Bronchial epithelial cell (primary cell): ENCODE results near the gene AQP9. TPM values are rescaled to one million over a fixed set of nuclear protein-coding genes. Genes with fewer than 3 reads are reported as not detected.
A peak's percentile ranks its signal among the peaks of the same experiment; 100 is the strongest.

Experiments
- DNase-seq: peaks from one replicate; pipeline ENCODE4 v3.0.0-alpha.2; 2010; ENCODE audit warnings: low read depth
- FAIRE-seq: peaks from 2 replicates; lab custom pipeline; 2011; peaks lifted over from hg19 to GRCh38; lab: Jason Lieb, UNC
- H3K27me3 ChIP-seq: 2 replicates; pipeline ENCODE4 v1.5.1; 2011; ENCODE audit warnings: low read length; ENCODE audit not compliant: control insufficient read depth, insufficient read depth
- H3K36me3 ChIP-seq: 2 replicates; pipeline ENCODE4 v1.5.1; 2011; ENCODE audit warnings: low read length; ENCODE audit not compliant: control insufficient read depth, insufficient read depth
- H3K4me3 ChIP-seq: 2 replicates; pipeline ENCODE4 v1.5.1; 2011; ENCODE audit warnings: mild to moderate bottlenecking, low read depth, low read length, control low read depth
- total RNA-seq: library from RNA; depleted of rRNA; stranded (reverse); fragments of >200 nt; gene quantifications from 2 replicates; pipeline ENCODE4 v1.2.1, GENCODE V29; 2014
- TF ChIP-seq, protein P1 (sequence below): IDR thresholded peaks from 2 replicates; pipeline ENCODE4 v1.5.1; 2011; ENCODE audit warnings: mild to moderate bottlenecking, moderate library complexity, low read length, control low read depth, inconsistent platforms; ENCODE audit not compliant: insufficient read depth, severe bottlenecking

Gene AQP9
- total RNA-seq, 1 donor from 2014 or later: not detected

DNA sequence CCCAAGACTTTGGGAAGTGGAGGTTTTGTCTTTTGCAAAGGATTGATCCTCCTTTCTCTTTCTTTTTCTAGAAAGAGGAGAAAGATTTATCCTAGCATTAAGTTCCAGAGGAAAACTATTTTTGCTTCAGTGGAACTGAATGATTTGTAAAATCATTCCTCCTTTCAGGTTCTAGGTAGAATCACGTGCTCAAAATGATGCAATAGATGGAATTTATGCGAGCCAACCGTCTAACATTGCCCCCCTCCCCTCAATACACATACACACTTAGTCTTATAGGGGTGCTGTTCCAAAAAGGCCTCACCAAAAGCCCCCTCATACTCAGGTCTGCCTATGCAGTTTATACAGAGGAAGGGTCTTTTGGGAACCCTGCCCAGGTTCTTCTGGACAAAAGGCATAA lies 85.3 kb downstream of the AQP9 start:
- no peak for DNase-seq
- FAIRE-seq: no peak
- TF ChIP-seq, protein P1, sequence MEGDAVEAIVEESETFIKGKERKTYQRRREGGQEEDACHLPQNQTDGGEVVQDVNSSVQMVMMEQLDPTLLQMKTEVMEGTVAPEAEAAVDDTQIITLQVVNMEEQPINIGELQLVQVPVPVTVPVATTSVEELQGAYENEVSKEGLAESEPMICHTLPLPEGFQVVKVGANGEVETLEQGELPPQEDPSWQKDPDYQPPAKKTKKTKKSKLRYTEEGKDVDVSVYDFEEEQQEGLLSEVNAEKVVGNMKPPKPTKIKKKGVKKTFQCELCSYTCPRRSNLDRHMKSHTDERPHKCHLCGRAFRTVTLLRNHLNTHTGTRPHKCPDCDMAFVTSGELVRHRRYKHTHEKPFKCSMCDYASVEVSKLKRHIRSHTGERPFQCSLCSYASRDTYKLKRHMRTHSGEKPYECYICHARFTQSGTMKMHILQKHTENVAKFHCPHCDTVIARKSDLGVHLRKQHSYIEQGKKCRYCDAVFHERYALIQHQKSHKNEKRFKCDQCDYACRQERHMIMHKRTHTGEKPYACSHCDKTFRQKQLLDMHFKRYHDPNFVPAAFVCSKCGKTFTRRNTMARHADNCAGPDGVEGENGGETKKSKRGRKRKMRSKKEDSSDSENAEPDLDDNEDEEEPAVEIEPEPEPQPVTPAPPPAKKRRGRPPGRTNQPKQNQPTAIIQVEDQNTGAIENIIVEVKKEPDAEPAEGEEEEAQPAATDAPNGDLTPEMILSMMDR: no peak
- Histone ChIP-seq H3K27me3 (no peaks in the 10 kb centered on the region), H3K4me3 (no peak overlapping the region), H3K36me3 (no peaks in the 10 kb centered on the region)

DNA sequence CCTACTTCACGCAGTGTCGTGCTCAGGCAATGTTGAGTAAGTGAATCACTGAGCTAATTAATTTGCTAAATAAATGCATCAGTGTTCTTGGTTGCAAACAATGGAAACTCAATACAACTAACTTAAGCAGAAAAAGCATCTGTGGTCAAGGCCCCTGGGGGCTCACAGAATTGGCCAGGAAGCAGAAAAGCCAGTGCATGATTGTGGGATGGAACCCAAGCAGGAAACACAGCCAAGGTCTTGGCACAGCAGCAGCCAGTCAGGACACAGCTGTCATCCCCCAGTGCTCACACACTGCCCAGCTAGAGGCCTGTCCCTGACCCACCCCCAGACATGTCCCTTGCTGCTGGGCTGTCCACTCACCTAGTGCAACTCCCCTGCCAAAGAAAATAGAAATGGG lies 85.9 kb downstream of the AQP9 start:
- DNase-seq (no peak), FAIRE-seq (no peak)
- Histone ChIP-seq H3K27me3 (no peaks in the 10 kb centered on the region), H3K36me3 (no peaks in the 10 kb centered on the region), H3K4me3 (no peak overlapping the region)
- TF ChIP-seq, protein P1: no peak

DNA sequence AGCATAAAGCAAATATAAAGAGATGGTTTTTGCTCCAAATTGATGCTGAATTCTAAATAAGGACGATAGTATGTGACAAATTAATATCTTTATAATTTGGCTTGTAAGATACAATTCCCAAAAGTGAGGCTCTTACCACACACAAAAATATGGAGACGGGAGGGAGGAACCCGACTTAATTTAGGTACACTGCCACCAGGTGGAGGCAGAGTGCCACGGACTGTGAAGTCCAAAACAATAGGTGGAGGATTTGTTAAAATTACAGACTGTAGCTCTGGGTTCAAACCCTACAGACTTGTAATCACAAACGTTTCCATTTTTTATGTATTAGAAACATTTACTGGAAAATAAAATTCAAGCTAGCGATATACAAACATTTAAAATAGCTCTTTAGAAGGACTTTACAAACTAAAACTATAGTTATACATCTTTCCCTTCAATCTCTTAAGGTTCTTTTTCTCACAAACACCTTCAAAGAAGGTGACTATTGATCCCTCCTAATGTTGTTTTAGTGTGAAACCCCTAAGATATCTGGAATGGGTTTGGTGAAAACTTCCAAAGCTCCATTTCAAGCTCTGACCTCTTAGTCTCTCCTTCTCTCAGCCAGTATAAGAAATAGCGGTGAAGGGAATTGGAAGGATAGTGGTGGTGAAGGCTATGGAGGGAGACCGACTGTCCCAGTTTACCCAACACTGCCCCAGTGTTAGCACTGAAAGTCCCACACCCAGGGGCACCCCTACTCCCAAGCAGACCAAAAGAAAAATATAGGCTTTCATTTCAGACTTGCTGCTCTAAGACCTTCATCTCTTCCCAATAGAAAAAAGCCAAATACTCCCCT lies 89.7 kb downstream of the AQP9 start:
- TF ChIP-seq, protein P1: peak; percentile 69
- FAIRE-seq (no peak), DNase-seq (peak; percentile 75)
- H3K27me3 ChIP-seq: no peaks in the 10 kb centered on the region
- H3K4me3 ChIP-seq: no peak overlapping the region
- H3K36me3 ChIP-seq: no peaks in the 10 kb centered on the region

DNA sequence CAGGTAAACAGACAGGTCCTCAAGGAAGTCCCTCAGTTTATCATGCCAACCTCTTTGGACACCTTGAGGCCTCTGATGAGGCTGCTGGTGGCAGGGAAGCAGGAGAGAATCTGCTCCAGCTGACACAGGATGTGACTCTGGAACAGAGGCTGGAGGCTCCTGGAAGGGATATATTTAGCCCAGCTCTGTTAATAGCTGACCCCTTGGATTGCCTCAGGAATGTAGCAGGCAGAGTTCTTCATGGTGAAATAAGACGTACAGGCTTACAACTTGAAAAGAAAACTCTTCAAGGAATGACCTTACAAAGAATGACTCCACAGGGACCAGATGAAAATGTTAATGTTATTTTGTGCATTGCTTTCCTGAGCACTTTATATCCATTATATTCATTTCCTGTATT lies 90.5 kb downstream of the AQP9 start:
- DNase-seq (no peak), FAIRE-seq (no peak)
- H3K4me3 ChIP-seq: no peak overlapping the region
- TF ChIP-seq, protein P1: no peak
- no peaks in the 10 kb centered on the region for H3K36me3 ChIP-seq
- no peaks in the 10 kb centered on the region for H3K27me3 ChIP-seq

DNA sequence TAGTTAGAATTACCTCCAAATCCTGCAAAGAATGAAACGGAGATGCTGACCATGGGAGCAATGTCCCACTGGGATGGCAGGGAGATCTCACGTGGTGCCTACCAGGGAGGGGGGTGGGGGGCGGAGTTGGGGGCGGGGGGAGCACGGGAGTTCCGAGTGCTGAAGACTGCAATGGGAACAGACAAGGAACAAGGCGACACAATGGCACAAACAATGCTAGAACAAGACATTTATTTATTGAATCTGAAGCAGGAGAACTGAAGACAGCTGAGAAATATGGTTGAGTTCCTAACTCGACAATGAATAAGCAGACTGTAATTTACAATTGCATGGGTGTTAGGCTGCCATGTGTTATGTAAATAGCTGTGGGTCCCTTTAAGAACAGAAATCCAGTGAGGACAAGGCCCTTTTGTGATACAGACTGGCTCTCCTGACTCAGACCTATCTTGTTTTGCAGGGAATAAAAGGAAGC lies 91.2 kb downstream of the AQP9 start:
- TF ChIP-seq, protein P1: no peak
- FAIRE-seq (no peak), DNase-seq (peak; percentile 26)
- H3K27me3 ChIP-seq: no peaks in the 10 kb centered on the region
- no peaks in the 10 kb centered on the region for H3K36me3 ChIP-seq
- no peak overlapping the region for H3K4me3 ChIP-seq
